HG02588 (cell line): ENCODE results near the gene TMEM134.

ENCODE experiments used
- ATAC-seq: cut with Tn5 transposase; IDR thresholded peaks from one replicate; pipeline ENCODE4 v1.9.1; 2021; ENCODE audit warnings: mild to moderate bottlenecking, moderate library complexity; ENCODE audit not compliant: unreplicated experiment

Gene TMEM134

DNA sequence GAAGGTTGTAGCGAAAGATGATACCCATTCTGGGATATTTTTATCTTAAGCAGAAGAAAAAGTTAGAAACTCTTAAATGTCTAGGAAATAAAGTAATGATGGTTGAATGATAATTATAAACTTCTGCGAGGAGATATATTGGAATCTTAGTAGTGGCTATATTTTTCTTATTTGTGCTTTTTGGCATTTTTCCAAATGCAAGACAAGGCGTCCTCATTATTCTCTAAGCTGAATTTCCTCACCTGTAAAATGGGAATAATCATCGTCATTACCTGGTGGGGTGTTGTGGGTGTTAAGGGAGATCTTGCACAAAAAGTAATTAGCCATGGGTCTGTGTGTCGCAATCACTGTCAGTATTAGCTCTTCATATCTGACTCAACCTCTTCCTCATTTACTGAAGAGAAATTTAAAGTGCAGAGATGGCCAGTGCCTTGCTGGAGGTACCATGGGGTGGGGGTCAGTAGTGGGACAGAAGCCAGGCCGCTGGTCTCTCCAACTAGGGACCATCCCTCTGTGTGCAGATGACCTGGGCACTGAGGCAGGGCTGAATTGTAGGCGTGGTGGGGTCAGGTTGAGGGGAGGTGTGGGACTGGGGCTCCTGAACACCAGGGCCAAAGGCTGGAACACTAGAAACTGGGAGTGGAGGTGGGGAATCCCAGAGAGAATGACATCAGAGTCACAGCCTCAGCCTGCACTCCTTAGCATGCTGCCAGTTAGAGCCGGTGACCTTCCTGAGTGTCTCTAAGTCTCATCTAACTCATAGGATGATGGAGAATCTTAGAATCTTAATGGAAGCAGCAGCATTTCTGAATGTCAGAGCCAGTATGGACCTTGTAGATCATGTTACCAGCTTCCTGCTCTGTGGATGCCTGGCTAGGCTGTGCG, 32.0 kb upstream of the TMEM134 start:
- no peak for ATAC-seq

- no peak for ATAC-seq
Measured at GRCh38 chr11:67500484-67500821, 31.4 kb upstream of the TMEM134 start.

DNA sequence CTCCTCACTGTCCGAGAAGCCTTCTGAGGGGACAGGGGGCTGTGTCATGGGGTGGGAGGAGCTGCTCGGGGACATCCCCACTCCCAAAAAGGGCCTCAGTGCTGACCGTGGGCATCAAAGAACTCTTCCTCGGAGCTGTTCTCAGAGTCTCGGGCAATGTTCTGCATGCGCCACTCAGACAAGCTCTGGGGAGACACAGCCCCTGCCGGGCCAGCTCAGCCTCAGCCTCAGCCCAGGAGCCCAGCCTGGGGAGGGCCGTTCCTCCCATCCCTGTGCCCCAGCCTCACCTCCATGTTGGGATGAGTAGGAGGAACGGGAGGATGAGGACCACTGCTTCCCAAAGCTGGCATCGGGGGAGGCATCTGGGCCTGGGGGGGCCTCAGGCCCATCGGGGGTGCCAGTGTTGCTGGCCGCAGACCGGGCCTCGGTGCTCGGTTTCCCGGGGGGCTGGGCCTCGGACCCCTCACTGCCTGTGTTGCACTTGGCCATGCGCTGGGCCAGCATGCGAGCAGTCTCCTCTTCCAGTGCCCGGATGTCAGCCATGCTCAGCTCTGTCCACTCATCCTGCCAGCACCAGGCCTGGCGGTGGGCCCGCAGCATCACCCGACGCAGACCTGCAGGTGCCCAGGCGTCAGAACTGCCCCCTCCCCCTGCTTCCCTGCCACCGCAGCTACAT, 30.9 kb upstream of the TMEM134 start:
- ATAC-seq = no peak

DNA sequence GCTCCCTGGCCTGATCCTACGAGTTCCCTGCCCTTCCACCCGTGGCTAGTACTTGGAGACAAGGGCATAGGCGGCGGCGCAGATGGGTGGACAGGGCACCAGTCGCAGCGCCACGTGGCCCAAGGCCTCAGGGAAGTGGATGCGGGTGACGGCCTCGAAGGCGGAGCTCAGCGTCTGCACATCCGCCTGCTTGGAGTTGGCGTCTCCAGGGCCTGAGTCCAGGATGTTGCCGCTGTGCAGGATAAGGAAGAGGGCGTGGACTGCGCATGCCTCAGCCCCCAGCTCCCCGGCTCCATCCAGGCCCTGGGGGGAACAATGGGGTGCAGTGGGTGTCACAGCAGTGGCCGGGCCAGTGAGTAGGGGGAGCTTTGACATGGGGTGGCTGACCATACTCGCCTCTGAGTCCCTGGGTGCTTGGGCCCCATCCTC, 29.5 kb upstream of the TMEM134 start:
- ATAC-seq = no peak

DNA sequence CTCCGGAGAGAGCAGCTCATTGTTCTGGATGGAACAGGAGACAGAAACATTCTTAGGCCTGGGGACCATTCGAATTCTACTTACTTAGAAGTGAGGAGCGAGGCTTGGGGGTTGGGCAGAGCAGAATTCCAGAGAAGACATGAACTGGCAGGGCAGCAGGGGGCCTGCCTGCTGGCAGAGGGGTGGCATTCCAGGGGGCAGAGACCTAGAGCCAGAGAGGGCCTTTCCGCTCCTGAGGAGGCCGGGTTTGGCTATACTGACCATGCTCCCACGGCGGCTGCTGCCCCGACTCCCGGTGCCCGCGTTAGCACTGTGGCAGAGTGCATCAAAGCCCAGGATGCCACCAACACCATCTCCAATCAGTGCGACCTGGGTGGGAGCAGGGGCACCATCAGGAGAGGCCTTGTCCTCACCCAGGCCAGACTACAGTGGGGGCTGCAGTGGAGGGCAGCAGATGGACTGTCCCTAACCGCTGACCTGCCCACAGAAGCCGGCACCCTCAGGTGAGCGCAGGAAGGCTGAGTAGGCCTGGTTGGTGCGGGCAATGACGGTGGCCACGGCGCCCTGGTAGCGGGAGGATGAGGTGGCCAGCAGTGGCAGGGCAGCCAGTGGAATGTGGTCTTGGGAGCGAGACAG, 28.7 kb upstream of the TMEM134 start:
- ATAC-seq = no peak

- ATAC-seq = no peak
Measured at GRCh38 chr11:67496113-67496512, 27.1 kb upstream of the TMEM134 start.

- ATAC-seq = no peak
Measured at GRCh38 chr11:67495234-67496005, 26.4 kb upstream of the TMEM134 start.

- no peak for ATAC-seq
Measured at GRCh38 chr11:67494371-67495233, 25.6 kb upstream of the TMEM134 start.

- ATAC-seq = no peak
Measured at GRCh38 chr11:67493548-67494370, 24.7 kb upstream of the TMEM134 start.

GRCh38 chr11:67492801-67493547, 23.9 kb upstream of the TMEM134 start:
- ATAC-seq = no peak

GRCh38 chr11:67492069-67492727, 23.1 kb upstream of the TMEM134 start:
- ATAC-seq = no peak

GRCh38 chr11:67491276-67492068, 22.4 kb upstream of the TMEM134 start:
- ATAC-seq = no peak

GRCh38 chr11:67490727-67491065, 21.6 kb upstream of the TMEM134 start:
- no peak for ATAC-seq

- no peak for ATAC-seq
Measured at GRCh38 chr11:67489885-67490726, 21.1 kb upstream of the TMEM134 start.

GRCh38 chr11:67489203-67489884, 20.3 kb upstream of the TMEM134 start:
- no peak for ATAC-seq
